Vagina (tissue), 2 donors: ENCODE measurements around the gene JMJD7.

Experiments used
- CTCF ChIP-seq, 3 experiments: fragments of 450-650 bp in 2 of 3; fragments of 200-600 bp in 1 of 3; sonication (generic) in 1 of 3; IDR thresholded peaks; one replicate each; pipeline ENCODE4 v1.5.1; 2017 to 2019; ENCODE audit warnings: antibody characterized with exemption in 3 of 3, mild to moderate bottlenecking in 2 of 3, moderate library complexity in 2 of 3
- POLR2A ChIP-seq, 2 donors: fragments of 450-650 bp; IDR thresholded peaks; one replicate each; pipeline ENCODE4 v1.6.1; 2017; ENCODE audit warnings: antibody characterized with exemption in 2 of 2, mild to moderate bottlenecking in 2 of 2, moderate library complexity in 2 of 2
- POLR2AphosphoS5 ChIP-seq, 2 donors: sonication (generic); formaldehyde crosslinking; IDR thresholded peaks; one replicate each; pipeline ENCODE4 v1.9.0; 2017; ENCODE audit warnings: antibody characterized with exemption in 2 of 2, mild to moderate bottlenecking in 2 of 2, low read depth in 1 of 2; ENCODE audit not compliant: insufficient read depth in 1 of 2

GRCh38 chr15:41814534-41814933, 13.4 kb upstream of the JMJD7 start:
- no peak for TF ChIP-seq CTCF (IDR thresholded peaks at IDR 0.05)
- TF ChIP-seq POLR2A (IDR thresholded peaks at IDR 0.05), result no peak
- TF ChIP-seq POLR2AphosphoS5 (IDR thresholded peaks at IDR 0.05; ENCODE audit: insufficient read depth in 1 of 2, low read depth in 1 of 2), result no peak
